ENCODE results near the gene CD300LB. TPM values are rescaled to one million over a fixed set of nuclear protein-coding genes. Genes with fewer than 3 reads are reported as not detected.
A peak's percentile ranks its signal among the peaks of the same experiment; 100 is the strongest.

CD300LB gene
- total RNA-seq, 4 donors from 2014 or later = 0.48 to 0.59 TPM; not detected in 2

GRCh38 chr17:74530831-74531150 lies 484 bp downstream of the CD300LB start:
- Histone ChIP-seq H3K27ac (no peak overlapping the region), H3K4me1 (no peaks in the 10 kb centered on the region), H3K4me3 (no peak overlapping the region), H3K9me3 (no peaks in the 10 kb centered on the region), H3K27me3 (no peaks in the 10 kb centered on the region), H3K36me3 (no peaks in the 10 kb centered on the region)
- DNase-seq = peak in 1 of 2 donors; percentile 0
- TF ChIP-seq POLR2A (IDR thresholded peaks at IDR 0.05) = no peak
- intact Hi-C loops (cut with DNase I; ENCODE audit: low total_unique reads) = no loop called here

GRCh38 chr17:74529243-74529642 lies 2.0 kb downstream of the CD300LB start:
- TF ChIP-seq CTCF (IDR thresholded peaks at IDR 0.05) (no peak), POLR2A (IDR thresholded peaks at IDR 0.05) (no peak)
- intact Hi-C loops (cut with DNase I; ENCODE audit: low total_unique reads) = no loop called here
- Histone ChIP-seq H3K27ac (no peak overlapping the region), H3K4me1 (no peaks in the 10 kb centered on the region), H3K9me3 (no peaks in the 10 kb centered on the region), H3K4me3 (no peak overlapping the region), H3K27me3 (no peaks in the 10 kb centered on the region), H3K36me3 (no peaks in the 10 kb centered on the region)
- DNase-seq = no peak

GRCh38 chr17:74528491-74529199 lies 2.6 kb downstream of the CD300LB start:
- intact Hi-C loops (cut with DNase I; ENCODE audit: low total_unique reads) = no loop called here
- Histone ChIP-seq H3K9me3 (no peaks in the 10 kb centered on the region), H3K27me3 (no peaks in the 10 kb centered on the region), H3K36me3 (no peaks in the 10 kb centered on the region), H3K4me3 (no peak overlapping the region), H3K27ac (no peak overlapping the region), H3K4me1 (no peaks in the 10 kb centered on the region)
- DNase-seq = no peak
- TF ChIP-seq CTCF (IDR thresholded peaks at IDR 0.05) (no peak), POLR2A (IDR thresholded peaks at IDR 0.05) (no peak)

GRCh38 chr17:74527756-74528155 lies 3.5 kb downstream of the CD300LB start:
- DNase-seq = no peak
- no peak overlapping the region for H3K27ac ChIP-seq
- H3K4me3 ChIP-seq = no peak overlapping the region
- TF ChIP-seq POLR2A (IDR thresholded peaks at IDR 0.05) (no peak), CTCF (IDR thresholded peaks at IDR 0.05) (no peak)
- no peaks in the 10 kb centered on the region for H3K9me3 ChIP-seq
- intact Hi-C loops (cut with DNase I; ENCODE audit: low total_unique reads) = no loop called here
- no peaks in the 10 kb centered on the region for H3K36me3 ChIP-seq
- H3K4me1 ChIP-seq = no peaks in the 10 kb centered on the region
- no peaks in the 10 kb centered on the region for H3K27me3 ChIP-seq

GRCh38 chr17:74527081-74527480 lies 4.2 kb downstream of the CD300LB start:
- Histone ChIP-seq H3K36me3 (no peaks in the 10 kb centered on the region), H3K27ac (no peak overlapping the region), H3K4me1 (no peaks in the 10 kb centered on the region), H3K9me3 (no peaks in the 10 kb centered on the region), H3K4me3 (no peak overlapping the region), H3K27me3 (no peaks in the 10 kb centered on the region)
- DNase-seq = no peak
- TF ChIP-seq CTCF (IDR thresholded peaks at IDR 0.05) = no peak
- TF ChIP-seq POLR2A (IDR thresholded peaks at IDR 0.05) = no peak
- intact Hi-C loops (cut with DNase I; ENCODE audit: low total_unique reads) = no loop called here

- Histone ChIP-seq H3K4me3 (no peak overlapping the region), H3K27me3 (no peaks in the 10 kb centered on the region)
- DNase-seq = no peak
Measured at GRCh38 chr17:74526681-74527080, 4.6 kb downstream of the CD300LB start.

More at GRCh38 chr17:74526681-74527080, 4.6 kb downstream of the CD300LB start:
- Histone ChIP-seq H3K4me1 (no peaks in the 10 kb centered on the region), H3K27ac (no peak overlapping the region), H3K36me3 (no peaks in the 10 kb centered on the region), H3K9me3 (no peaks in the 10 kb centered on the region)
- intact Hi-C loops (cut with DNase I; ENCODE audit: low total_unique reads) = no loop called here
- TF ChIP-seq CTCF (IDR thresholded peaks at IDR 0.05) = no peak
- TF ChIP-seq POLR2A (IDR thresholded peaks at IDR 0.05) = no peak
